ENCODE data around the gene NR2C2. TPM values are rescaled to one million over a fixed set of nuclear protein-coding genes. Genes with fewer than 3 reads are reported as not detected.

NR2C2 gene
- total RNA-seq, 1 donor from 2014 or later: 43.6 TPM

GRCh38 chr3:15043408-15044171, 96.2 kb downstream of the NR2C2 start:
- Mint-ChIP-seq H3K9me3 (no peaks in the 10 kb centered on the region), H3K27ac (peak overlapping the region; percentile 23), H3K27me3 (no peaks in the 10 kb centered on the region), H3K36me3 (peaks cover 18% of the 10 kb centered on the region), H3K4me1 (ENCODE audit: unreplicated experiment) (no peaks in the 10 kb centered on the region), H3K4me3 (no peak overlapping the region)
- DNase-seq (ENCODE audit: extremely low spot score, unreplicated experiment): no peak
- no peak for TF ChIP-seq CTCF (conservative IDR thresholded peaks at IDR 0.05)

GRCh38 chr3:15044326-15044725, 96.9 kb downstream of the NR2C2 start:
- Mint-ChIP-seq H3K9me3 (no peaks in the 10 kb centered on the region), H3K4me1 (ENCODE audit: unreplicated experiment) (no peaks in the 10 kb centered on the region), H3K4me3 (no peak overlapping the region), H3K27ac (no peak overlapping the region), H3K36me3 (peaks cover 18% of the 10 kb centered on the region), H3K27me3 (no peaks in the 10 kb centered on the region)
- no peak for TF ChIP-seq CTCF (conservative IDR thresholded peaks at IDR 0.05)
- DNase-seq (ENCODE audit: extremely low spot score, unreplicated experiment): no peak

GRCh38 chr3:15045667-15046066, 98.3 kb downstream of the NR2C2 start:
- no peak for TF ChIP-seq CTCF (conservative IDR thresholded peaks at IDR 0.05)
- H3K4me3 Mint-ChIP-seq: no peak overlapping the region
- no peaks in the 10 kb centered on the region for H3K27me3 Mint-ChIP-seq
- no peaks in the 10 kb centered on the region for H3K9me3 Mint-ChIP-seq
- no peaks in the 10 kb centered on the region for H3K4me1 Mint-ChIP-seq (ENCODE audit: unreplicated experiment)
- peaks cover 18% of the 10 kb centered on the region for H3K36me3 Mint-ChIP-seq
- no peak for DNase-seq (ENCODE audit: extremely low spot score, unreplicated experiment)
- no peak overlapping the region for H3K27ac Mint-ChIP-seq

GRCh38 chr3:15049584-15049983, 102.2 kb downstream of the NR2C2 start:
- peaks cover 15% of the 10 kb centered on the region for H3K36me3 Mint-ChIP-seq
- DNase-seq (ENCODE audit: extremely low spot score, unreplicated experiment): no peak
- TF ChIP-seq CTCF (conservative IDR thresholded peaks at IDR 0.05): no peak
- no peaks in the 10 kb centered on the region for H3K27me3 Mint-ChIP-seq
- H3K27ac Mint-ChIP-seq: no peak overlapping the region
- H3K4me1 Mint-ChIP-seq (ENCODE audit: unreplicated experiment): no peaks in the 10 kb centered on the region
- H3K9me3 Mint-ChIP-seq: no peaks in the 10 kb centered on the region
- no peak overlapping the region for H3K4me3 Mint-ChIP-seq

- Mint-ChIP-seq H3K9me3 (no peaks in the 10 kb centered on the region), H3K27ac (peak overlapping the region; percentile 8), H3K27me3 (no peaks in the 10 kb centered on the region), H3K4me3 (no peak overlapping the region), H3K36me3 (peaks cover 21% of the 10 kb centered on the region), H3K4me1 (ENCODE audit: unreplicated experiment) (no peaks in the 10 kb centered on the region)
- no peak for DNase-seq (ENCODE audit: extremely low spot score, unreplicated experiment)
- no peak for TF ChIP-seq CTCF (conservative IDR thresholded peaks at IDR 0.05)
Observed at GRCh38 chr3:15050405-15051092, 103.2 kb downstream of the NR2C2 start.

Measured in type B pancreatic cell (in vitro differentiated cells).